ENCODE measurements around the gene METRN.

The METRN gene

DNA sequence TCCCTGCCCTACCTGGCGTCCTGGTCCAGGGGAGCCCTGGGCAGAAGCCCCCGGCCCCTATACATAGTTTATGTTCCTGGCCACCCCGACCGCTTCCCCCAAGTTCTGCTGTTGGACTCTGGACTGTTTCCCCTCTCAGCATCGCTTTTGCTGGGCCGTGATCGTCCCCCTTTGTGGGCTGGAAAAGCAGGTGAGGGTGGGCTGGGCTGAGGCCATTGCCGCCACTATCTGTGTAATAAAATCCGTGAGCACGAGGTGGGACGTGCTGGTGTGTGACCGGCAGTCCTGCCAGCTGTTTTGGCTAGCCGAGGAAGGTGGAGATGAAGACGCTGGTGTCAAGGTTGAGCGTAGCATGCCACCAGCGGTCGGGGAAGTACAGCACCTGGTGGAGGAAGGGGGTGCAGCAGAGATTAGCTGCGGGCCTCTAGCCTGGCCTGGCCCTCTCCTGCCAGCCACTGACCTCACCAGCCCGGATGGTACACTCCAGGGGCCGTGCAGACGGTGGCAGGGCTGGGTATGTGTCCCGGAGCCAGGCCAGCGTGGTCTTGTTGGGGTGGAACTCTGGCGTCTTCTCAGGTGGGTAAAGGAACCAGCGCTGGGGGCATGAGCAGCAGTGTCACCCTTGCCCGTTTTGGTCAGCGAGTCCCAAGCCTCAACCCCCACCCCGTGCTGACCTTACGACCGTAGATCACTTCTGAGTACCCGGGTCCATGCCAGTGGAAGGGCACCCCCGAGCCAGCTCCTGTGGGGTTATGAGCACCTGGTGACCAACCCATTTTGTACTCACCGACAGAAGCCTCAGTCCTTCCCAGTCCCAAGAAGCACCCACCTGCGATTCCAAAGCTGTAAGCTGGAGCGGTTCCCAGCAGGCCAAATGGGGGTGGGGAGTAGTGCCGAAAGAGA is 32.2 kb upstream of the METRN start (continued):
- TF ChIP-seq HOXC10 (CRISPR knock-in tag; IDR thresholded peaks at IDR 0.05) (no peak), HIC1 (tag by site-specific recombination; IDR thresholded peaks at IDR 0.05) (peak; percentile 96), ZNF248 (tag by site-specific recombination; IDR thresholded peaks at IDR 0.05) (no peak), ZNF645 (tag by site-specific recombination; IDR thresholded peaks at IDR 0.05) (no peak), ZNF112 (tag by site-specific recombination; IDR thresholded peaks at IDR 0.05) (no peak), ZNF175 (tag by site-specific recombination; IDR thresholded peaks at IDR 0.05) (no peak), ZFP37 (tag by site-specific recombination; IDR thresholded peaks at IDR 0.05) (peak; percentile 13; the same call in 1 of the 2 replicates), ZNF510 (tag by site-specific recombination; IDR thresholded peaks at IDR 0.05; ENCODE audit: insufficient replicate concordance) (no peak), ZNF114 (tag by site-specific recombination; IDR thresholded peaks at IDR 0.05) (no peak), ZNF768 (tag by site-specific recombination; IDR thresholded peaks at IDR 0.05) (0 out of 2 replicates have a peak, but pooled peaks have one; percentile 2), ZNF521 (tag by site-specific recombination; IDR thresholded peaks at IDR 0.05) (no peak), ZNF132 (tag by site-specific recombination; IDR thresholded peaks at IDR 0.05; ENCODE audit: borderline replicate concordance) (no peak), OVOL3 (tag by site-specific recombination; IDR thresholded peaks at IDR 0.05) (peak; percentile 62; the same call in 1 of the 2 replicates), ZBTB11 (tag by site-specific recombination; conservative IDR thresholded peaks at IDR 0.05; ENCODE audit: low read depth) (no peak; the same call in 1 of the 2 replicates), ZNF202 (tag by site-specific recombination; IDR thresholded peaks at IDR 0.05; ENCODE audit: borderline replicate concordance) (no peak), ZNF747 (tag by site-specific recombination; IDR thresholded peaks at IDR 0.05) (no peak), ZNF37A (tag by site-specific recombination; IDR thresholded peaks at IDR 0.05) (no peak), SP3 (tag by site-specific recombination; IDR thresholded peaks at IDR 0.05) (no peak), BCL11B (tag by site-specific recombination; IDR thresholded peaks at IDR 0.05; ENCODE audit: low read depth) (peak; percentile 85; the same call in 1 of the 2 replicates), ZNF341 (tag by site-specific recombination; IDR thresholded peaks at IDR 0.05; ENCODE audit: low read depth) (no peak), ZNF623 (tag by site-specific recombination; IDR thresholded peaks at IDR 0.05) (0 out of 2 replicates have a peak, but pooled peaks have one; percentile 3), ZNF146 (tag by site-specific recombination; IDR thresholded peaks at IDR 0.05) (peak; percentile 1; the same call in 1 of the 2 replicates), ZNF639 (tag by site-specific recombination; IDR thresholded peaks at IDR 0.05) (no peak; the same call in 1 of the 2 replicates)
- TF ChIP-seq, protein P1, sequence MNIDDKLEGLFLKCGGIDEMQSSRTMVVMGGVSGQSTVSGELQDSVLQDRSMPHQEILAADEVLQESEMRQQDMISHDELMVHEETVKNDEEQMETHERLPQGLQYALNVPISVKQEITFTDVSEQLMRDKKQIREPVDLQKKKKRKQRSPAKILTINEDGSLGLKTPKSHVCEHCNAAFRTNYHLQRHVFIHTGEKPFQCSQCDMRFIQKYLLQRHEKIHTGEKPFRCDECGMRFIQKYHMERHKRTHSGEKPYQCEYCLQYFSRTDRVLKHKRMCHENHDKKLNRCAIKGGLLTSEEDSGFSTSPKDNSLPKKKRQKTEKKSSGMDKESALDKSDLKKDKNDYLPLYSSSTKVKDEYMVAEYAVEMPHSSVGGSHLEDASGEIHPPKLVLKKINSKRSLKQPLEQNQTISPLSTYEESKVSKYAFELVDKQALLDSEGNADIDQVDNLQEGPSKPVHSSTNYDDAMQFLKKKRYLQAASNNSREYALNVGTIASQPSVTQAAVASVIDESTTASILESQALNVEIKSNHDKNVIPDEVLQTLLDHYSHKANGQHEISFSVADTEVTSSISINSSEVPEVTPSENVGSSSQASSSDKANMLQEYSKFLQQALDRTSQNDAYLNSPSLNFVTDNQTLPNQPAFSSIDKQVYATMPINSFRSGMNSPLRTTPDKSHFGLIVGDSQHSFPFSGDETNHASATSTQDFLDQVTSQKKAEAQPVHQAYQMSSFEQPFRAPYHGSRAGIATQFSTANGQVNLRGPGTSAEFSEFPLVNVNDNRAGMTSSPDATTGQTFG (tag by site-specific recombination; IDR thresholded peaks at IDR 0.05; ENCODE audit: borderline replicate concordance), result no peak

Measured in HEK293 (cell line).